Heart left ventricle (tissue), 13 donors: ENCODE data around the gene CRADD.

ENCODE experiments used
- POLR2A ChIP-seq, 2 donors: fragments of 450-650 bp; IDR thresholded peaks; one replicate each; pipeline ENCODE4 v1.6.1; 2017; ENCODE audit warnings: antibody characterized with exemption in 2 of 2, mild to moderate bottlenecking in 2 of 2, moderate library complexity in 2 of 2
- TF ChIP-seq, protein P1 (sequence below), 12 donors: fragments of 200-600 bp; sonication (generic) in 4 of 12; IDR thresholded peaks; one replicate each; pipeline versions ENCODE4 v1.5.0 to v1.8.0; 2018 to 2022; ENCODE audit warnings: antibody characterized with exemption in 12 of 12, mild to moderate bottlenecking in 5 of 12
- donor health status: ischemic (EF 13 %, LVEDD 7.1; RV severe dilation, severe dysfunction).
- donor health status: DM: no; HTN: yes; CAD: no.
- donor health status: DM: no; HTN: no; CAD: no.
- donor health status: ischemic (EF 25% LVEDD 6.9; RV normal size, moderate dysfunction).
- donor health status: ischemic (EF 25% LVEDD 5.7; RV mildly dilated, moderate dysfunction).
- donor health status: ischemic (EF 35%, LVEDD 5.7; RV mildly dilated, moderate dysfunction).
- donor health status: nonischemic (EF 11% LVEDD 7.7; RV severe dilation, severe dysfunction).
- donor health status: DM: yes; HTN: yes; CAD: no.
- donor health status: PGD.
- donor health status: ischemic (EF 29% LVEDD 5.4; RV normal size, mild dysfunction).
- donor health status: nonischemic (EF 23%, LVEDD 6.1; RV moderate dilation, normal function).

GRCh38 chr12:93937812-93938211 lies 260.6 kb downstream of the CRADD start:
- TF ChIP-seq, protein P1, sequence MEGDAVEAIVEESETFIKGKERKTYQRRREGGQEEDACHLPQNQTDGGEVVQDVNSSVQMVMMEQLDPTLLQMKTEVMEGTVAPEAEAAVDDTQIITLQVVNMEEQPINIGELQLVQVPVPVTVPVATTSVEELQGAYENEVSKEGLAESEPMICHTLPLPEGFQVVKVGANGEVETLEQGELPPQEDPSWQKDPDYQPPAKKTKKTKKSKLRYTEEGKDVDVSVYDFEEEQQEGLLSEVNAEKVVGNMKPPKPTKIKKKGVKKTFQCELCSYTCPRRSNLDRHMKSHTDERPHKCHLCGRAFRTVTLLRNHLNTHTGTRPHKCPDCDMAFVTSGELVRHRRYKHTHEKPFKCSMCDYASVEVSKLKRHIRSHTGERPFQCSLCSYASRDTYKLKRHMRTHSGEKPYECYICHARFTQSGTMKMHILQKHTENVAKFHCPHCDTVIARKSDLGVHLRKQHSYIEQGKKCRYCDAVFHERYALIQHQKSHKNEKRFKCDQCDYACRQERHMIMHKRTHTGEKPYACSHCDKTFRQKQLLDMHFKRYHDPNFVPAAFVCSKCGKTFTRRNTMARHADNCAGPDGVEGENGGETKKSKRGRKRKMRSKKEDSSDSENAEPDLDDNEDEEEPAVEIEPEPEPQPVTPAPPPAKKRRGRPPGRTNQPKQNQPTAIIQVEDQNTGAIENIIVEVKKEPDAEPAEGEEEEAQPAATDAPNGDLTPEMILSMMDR (IDR thresholded peaks at IDR 0.05), result no peak
- no peak for TF ChIP-seq POLR2A (IDR thresholded peaks at IDR 0.05)
